Endodermal cell (in vitro differentiated cells): ENCODE data around the gene CD81. TPM values are rescaled to one million over a fixed set of nuclear protein-coding genes. Genes with fewer than 3 reads are reported as not detected.

ENCODE experiments used
- DNase-seq: peaks from one replicate; pipeline ENCODE4 v3.0.0-alpha.2; 2017
- H3K27ac ChIP-seq: 2 replicates; pipeline ENCODE4 v1.5.1; 2013; ENCODE audit warnings: mild to moderate bottlenecking, low read depth, low read length, moderate library complexity
- H3K27me3 ChIP-seq: 2 replicates; pipeline ENCODE4 v1.6.1; 2013; ENCODE audit warnings: mild to moderate bottlenecking, low read length, moderate library complexity; ENCODE audit not compliant: insufficient read depth, control insufficient read depth, poor library complexity, severe bottlenecking
- H3K36me3 ChIP-seq: 2 replicates; pipeline ENCODE4 v1.7.0; 2013; ENCODE audit warnings: mild to moderate bottlenecking, low read length, moderate library complexity; ENCODE audit not compliant: control insufficient read depth, insufficient read depth
- H3K4me1 ChIP-seq: one replicate; pipeline ENCODE4 v1.7.0; 2013; ENCODE audit warnings: low read length; ENCODE audit not compliant: control insufficient read depth, insufficient read depth
- H3K4me3 ChIP-seq: 2 replicates; pipeline ENCODE4 v1.5.1; 2013; ENCODE audit warnings: mild to moderate bottlenecking, low read length, moderate library complexity
- H3K9ac ChIP-seq: 2 replicates; pipeline ENCODE4 v1.6.1; 2013; ENCODE audit warnings: mild to moderate bottlenecking, low read length, moderate library complexity; ENCODE audit not compliant: poor library complexity, severe bottlenecking; ENCODE audit errors: extremely low read depth
- H3K9me3 ChIP-seq: 2 replicates; pipeline ENCODE4 v1.6.1; 2013; ENCODE audit warnings: mild to moderate bottlenecking, low read length, moderate library complexity; ENCODE audit not compliant: control insufficient read depth
- H3K27ac Mint-ChIP-seq: 2 replicates; pipeline ENCODE4 v1.8.0; 2020; ENCODE audit warnings: mixed read lengths
- H3K27me3 Mint-ChIP-seq: 2 replicates; pipeline ENCODE4 v1.8.0; 2021; ENCODE audit warnings: mild to moderate bottlenecking, mixed read lengths; ENCODE audit not compliant: insufficient read depth
- H3K36me3 Mint-ChIP-seq: 2 replicates; pipeline ENCODE4 v1.8.0; 2020; ENCODE audit warnings: low read depth, mixed read lengths
- H3K4me1 Mint-ChIP-seq: 2 replicates; pipeline ENCODE4 v1.8.0; 2020; ENCODE audit warnings: mixed read lengths
- H3K4me3 Mint-ChIP-seq: 2 replicates; pipeline ENCODE4 v1.8.0; 2020; ENCODE audit warnings: mild to moderate bottlenecking, moderate library complexity, mixed read lengths
- H3K9me3 Mint-ChIP-seq: 2 replicates; pipeline ENCODE4 v1.8.0; 2020; ENCODE audit warnings: mild to moderate bottlenecking, mixed read lengths
- WGBS, 2 experiments: methylation state at CpG; one replicate each; pipeline versions ENCODE4 v1.1.5 to v1.1.7; 2013; ENCODE audit warnings: missing lambda C conversion rate in 2 of 2, mixed read lengths in 1 of 2; ENCODE audit not compliant: insufficient coverage in 1 of 2, insufficient read length in 1 of 2; 5-methylcytosine and 5-hydroxymethylcytosine counted together
- total RNA-seq, 2 donors: library from RNA; stranded (reverse); fragmentation: NEBNext Ultra II Directional in 1 of 2; extraction: Animal tissue kit (Norgen Biotek cat#: 25700) in 1 of 2; gene quantifications; 2 replicates in 1 of 2; 3 replicates in 1 of 2; pipeline ENCODE4 v1.2.1, GENCODE V29; 2021
- TF ChIP-seq, protein P1 (sequence below): fragments of 200-600 bp; sonication (generic); conservative IDR thresholded peaks from 2 replicates; pipeline ENCODE4 v1.5.0; 2021; ENCODE audit warnings: antibody characterized with exemption, mild to moderate bottlenecking

Gene CD81
- total RNA-seq, 2 donors from 2014 or later = 275 to 331 TPM

- WGBS, 2 experiments = 94 to 97% methylated on average over 6 to 13 of the region's 13 CpGs
- no peak overlapping the region for H3K27ac ChIP-seq
Measured at GRCh38 chr11:2432628-2433071, 55.5 kb downstream of the CD81 start.

DNA sequence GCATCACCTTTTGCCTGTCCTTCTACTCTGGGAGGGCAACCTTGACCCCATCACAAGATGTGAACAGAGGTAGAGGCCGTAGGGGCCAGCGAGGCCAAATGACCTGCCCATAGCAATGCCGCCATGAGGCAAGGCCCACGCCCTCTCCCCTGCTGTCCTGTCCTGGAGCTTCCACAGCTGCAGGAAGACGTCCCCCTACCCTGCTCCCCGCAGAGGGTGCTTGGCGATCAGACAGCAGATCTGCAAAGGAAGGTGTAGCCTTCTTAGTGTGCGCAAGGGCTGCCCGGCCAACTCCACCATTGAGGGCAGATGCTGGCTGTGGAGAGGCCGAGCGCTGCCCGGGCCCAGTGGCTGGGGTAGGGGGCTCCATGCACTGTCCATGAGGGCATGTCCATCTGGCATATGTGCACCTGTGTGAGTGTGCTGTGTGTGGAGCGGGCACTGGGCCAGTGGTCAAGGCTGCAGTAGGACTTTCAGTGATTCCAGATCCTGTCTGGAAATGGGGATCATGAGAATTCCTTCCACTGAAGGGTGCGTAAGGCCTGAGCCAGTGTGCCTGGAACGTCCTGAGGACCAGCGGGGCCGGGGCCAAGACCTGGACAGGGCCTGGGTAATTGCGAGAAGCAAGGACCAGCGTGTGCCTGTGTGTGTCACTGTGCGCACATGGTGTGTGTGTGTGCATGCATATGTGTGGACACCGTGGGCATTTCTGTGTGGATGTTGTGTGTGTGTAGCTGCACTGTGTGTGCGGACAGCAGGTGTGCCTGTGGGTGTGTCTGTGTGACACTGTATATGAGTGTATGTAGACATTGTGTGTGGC lies 56.2 kb downstream of the CD81 start:
- 90 to 92% methylated on average over 11 to 22 of the region's 22 CpGs for WGBS, 2 experiments
- H3K27me3 Mint-ChIP-seq = peaks cover 23% of the 10 kb centered on the region
- H3K4me1 Mint-ChIP-seq = no peaks in the 10 kb centered on the region
- Histone ChIP-seq H3K36me3 (no peaks in the 10 kb centered on the region), H3K9me3 (no peaks in the 10 kb centered on the region), H3K9ac (no peak overlapping the region), H3K4me1 (no peaks in the 10 kb centered on the region), H3K27me3 (peaks cover 27% of the 10 kb centered on the region), H3K4me3 (no peak overlapping the region), H3K27ac (no peak overlapping the region)
- no peak for DNase-seq
- H3K4me3 Mint-ChIP-seq = no peak overlapping the region
- TF ChIP-seq, protein P1, sequence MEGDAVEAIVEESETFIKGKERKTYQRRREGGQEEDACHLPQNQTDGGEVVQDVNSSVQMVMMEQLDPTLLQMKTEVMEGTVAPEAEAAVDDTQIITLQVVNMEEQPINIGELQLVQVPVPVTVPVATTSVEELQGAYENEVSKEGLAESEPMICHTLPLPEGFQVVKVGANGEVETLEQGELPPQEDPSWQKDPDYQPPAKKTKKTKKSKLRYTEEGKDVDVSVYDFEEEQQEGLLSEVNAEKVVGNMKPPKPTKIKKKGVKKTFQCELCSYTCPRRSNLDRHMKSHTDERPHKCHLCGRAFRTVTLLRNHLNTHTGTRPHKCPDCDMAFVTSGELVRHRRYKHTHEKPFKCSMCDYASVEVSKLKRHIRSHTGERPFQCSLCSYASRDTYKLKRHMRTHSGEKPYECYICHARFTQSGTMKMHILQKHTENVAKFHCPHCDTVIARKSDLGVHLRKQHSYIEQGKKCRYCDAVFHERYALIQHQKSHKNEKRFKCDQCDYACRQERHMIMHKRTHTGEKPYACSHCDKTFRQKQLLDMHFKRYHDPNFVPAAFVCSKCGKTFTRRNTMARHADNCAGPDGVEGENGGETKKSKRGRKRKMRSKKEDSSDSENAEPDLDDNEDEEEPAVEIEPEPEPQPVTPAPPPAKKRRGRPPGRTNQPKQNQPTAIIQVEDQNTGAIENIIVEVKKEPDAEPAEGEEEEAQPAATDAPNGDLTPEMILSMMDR = no peak
- no peaks in the 10 kb centered on the region for H3K36me3 Mint-ChIP-seq
- no peaks in the 10 kb centered on the region for H3K9me3 Mint-ChIP-seq
- H3K27ac Mint-ChIP-seq = no peak overlapping the region

More at GRCh38 chr11:2432628-2433071, 55.5 kb downstream of the CD81 start:
- Mint-ChIP-seq H3K4me1 (no peaks in the 10 kb centered on the region), H3K9me3 (no peaks in the 10 kb centered on the region), H3K27ac (no peak overlapping the region), H3K36me3 (no peaks in the 10 kb centered on the region), H3K4me3 (no peak overlapping the region), H3K27me3 (peaks cover 16% of the 10 kb centered on the region)
- no peak for DNase-seq
- H3K4me3 ChIP-seq = no peak overlapping the region
- TF ChIP-seq, protein P1 = no peak
- H3K36me3 ChIP-seq = no peaks in the 10 kb centered on the region
- no peaks in the 10 kb centered on the region for H3K4me1 ChIP-seq
- H3K27me3 ChIP-seq = peaks cover 21% of the 10 kb centered on the region
- no peak overlapping the region for H3K9ac ChIP-seq
- no peaks in the 10 kb centered on the region for H3K9me3 ChIP-seq

DNA sequence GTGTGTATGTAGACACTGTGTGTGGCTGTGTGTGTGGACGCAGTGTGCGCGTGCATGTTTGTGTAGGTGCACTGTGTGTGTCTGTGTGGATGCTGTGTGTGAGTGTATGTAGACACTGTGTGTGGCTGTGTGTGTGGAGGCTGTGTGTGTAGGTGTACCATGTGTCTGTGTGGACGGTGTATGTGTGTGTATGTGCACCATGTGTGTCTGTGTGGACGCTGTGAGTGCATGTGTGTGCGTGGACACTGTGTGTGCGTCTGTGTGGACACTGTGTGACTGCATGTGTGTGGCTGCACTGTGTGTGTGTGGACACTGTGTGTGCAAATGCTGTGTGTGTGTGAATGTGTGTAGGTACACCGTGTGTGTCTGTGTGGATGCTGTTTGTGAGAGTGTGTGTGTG lies 56.9 kb downstream of the CD81 start:
- no peaks in the 10 kb centered on the region for H3K9me3 Mint-ChIP-seq
- no peak overlapping the region for H3K27ac ChIP-seq
- H3K27me3 ChIP-seq = peaks cover 32% of the 10 kb centered on the region
- H3K4me3 Mint-ChIP-seq = no peak overlapping the region
- H3K4me3 ChIP-seq = no peak overlapping the region
- no peaks in the 10 kb centered on the region for H3K36me3 Mint-ChIP-seq
- no peaks in the 10 kb centered on the region for H3K4me1 Mint-ChIP-seq
- H3K9ac ChIP-seq = no peak overlapping the region
- H3K27ac Mint-ChIP-seq = no peak overlapping the region
- TF ChIP-seq, protein P1 = no peak
- DNase-seq = no peak
- no peaks in the 10 kb centered on the region for H3K4me1 ChIP-seq
- 86 to 88% methylated on average over 5 to 8 of the region's 8 CpGs for WGBS, 2 experiments
- H3K36me3 ChIP-seq = no peaks in the 10 kb centered on the region
- no peaks in the 10 kb centered on the region for H3K9me3 ChIP-seq
- peaks cover 29% of the 10 kb centered on the region for H3K27me3 Mint-ChIP-seq
